HepG2 (cell line): ENCODE results near the gene UNC13D. TPM values are rescaled to one million over a fixed set of nuclear protein-coding genes. Genes with fewer than 3 reads are reported as not detected.

Experiments
- ATAC-seq: fragments of 200-7000 bp; cut with Tn5 transposase; 3 replicates; pipeline ENCODE4 v1.9.1; 2020; ENCODE audit warnings: mild to moderate bottlenecking, moderate library complexity
- BruUV-seq: library from RNA; stranded (reverse); fragments of 400-500 nt; replicated peaks from 2 replicates; lab custom pipeline; 2021; lab: Mats Ljungman, UMichigan
- CTCF ChIA-PET: fragments of 300-600 bp; formaldehyde crosslinking; extraction: SDS; loops from one replicate; lab custom pipeline; 2021; ENCODE audit warnings: low total read pairs, inconsistent platforms, low intra/inter-chr PET ratio; lab: Yijun Ruan, JAX
- POLR2A ChIA-PET: fragments of 350-600 bp; sonication (Branson Sonifier 250); formaldehyde crosslinking; loops from one replicate; lab custom pipeline; 2020; ENCODE audit warnings: antibody characterized with exemption, inconsistent platforms; lab: Yijun Ruan, JAX
- DNase-seq: peaks from one replicate; pipeline ENCODE4 v3.0.0-alpha.2; 2015; ENCODE audit warnings: low spot score
- FAIRE-seq: peaks from 3 replicates; lab custom pipeline; 2011; peaks lifted over from hg19 to GRCh38; lab: Jason Lieb, UNC
- H2AFZ ChIP-seq: one replicate; pipeline ENCODE4 v1.6.1; 2011; ENCODE audit warnings: low read length, inconsistent platforms
- H3K27ac ChIP-seq: fragments of 300-600 bp; 3 replicates; pipeline ENCODE4 v1.8.0; 2011; ENCODE audit warnings: mixed run types, mild to moderate bottlenecking, mixed read lengths, low read length, inconsistent platforms; ENCODE audit not compliant: insufficient read depth; ENCODE audit errors: extremely low read length
- H3K27me3 ChIP-seq, 2 experiments: fragments of 200-600 bp in 1 of 2; 2 replicates in 1 of 2; 3 replicates in 1 of 2; pipeline versions ENCODE4 v1.6.0 to v1.8.0; 2011; ENCODE audit warnings: low read length in 2 of 2, mild to moderate bottlenecking in 2 of 2, moderate library complexity in 2 of 2, inconsistent platforms in 1 of 2; ENCODE audit not compliant: insufficient read depth in 2 of 2, control insufficient read depth in 1 of 2
- H3K36me3 ChIP-seq, 2 experiments: fragments of 200-600 bp in 1 of 2; replicated peaks in 1 of 2; 2 replicates in 1 of 2; 3 replicates in 1 of 2; pipeline versions ENCODE4 v1.5.1 to v1.8.0; 2011; ENCODE audit warnings: low read length in 2 of 2, inconsistent platforms in 1 of 2; ENCODE audit not compliant: insufficient read depth in 2 of 2, control insufficient read depth in 1 of 2
- H3K4me1 ChIP-seq: 2 replicates; pipeline ENCODE4 v1.5.1; 2012; ENCODE audit warnings: low read length, inconsistent platforms; ENCODE audit not compliant: insufficient read depth
- H3K4me2 ChIP-seq: 2 replicates; pipeline ENCODE4 v1.6.0; 2011; ENCODE audit warnings: low read depth, low read length, inconsistent platforms
- H3K4me3 ChIP-seq, 3 experiments: fragments of 200-600 bp in 1 of 3; sonication (generic), shearing (Covaris generic) in 1 of 3; replicated peaks in 1 of 3; 2 replicates each; pipeline ENCODE4 v1.5.1; 2011 to 2016; ENCODE audit warnings: low read length in 3 of 3, inconsistent platforms in 2 of 3, low read depth in 2 of 3, mild to moderate bottlenecking in 2 of 3, control low read depth in 1 of 3, mixed read lengths in 1 of 3; ENCODE audit not compliant: insufficient read depth in 1 of 3
- H3K79me2 ChIP-seq: one replicate; pipeline ENCODE4 v1.6.1; 2011; ENCODE audit warnings: low read length, inconsistent platforms; ENCODE audit not compliant: insufficient read depth
- H3K9ac ChIP-seq: 2 replicates; pipeline ENCODE4 v1.6.0; 2011; ENCODE audit warnings: mild to moderate bottlenecking, low read depth, low read length, inconsistent platforms; ENCODE audit not compliant: insufficient read depth
- H3K9me3 ChIP-seq: 2 replicates; pipeline ENCODE4 v1.5.1; 2012; ENCODE audit warnings: mild to moderate bottlenecking, low read length
- H4K20me1 ChIP-seq: 2 replicates; pipeline ENCODE4 v1.6.0; 2011; ENCODE audit warnings: inconsistent platforms, mild to moderate bottlenecking, low read length, moderate library complexity; ENCODE audit not compliant: insufficient read depth
- AGO2 ChIP-seq: fragments of 200-400 bp; formaldehyde crosslinking; optimal IDR thresholded peaks from 2 replicates; pipeline ENCODE3; 2017; ENCODE audit warnings: mild to moderate bottlenecking, low read depth, low read length, moderate library complexity
- GABPB1 ChIP-seq: IDR thresholded peaks from 2 replicates; pipeline ENCODE4 v1.6.1; 2016; ENCODE audit warnings: mild to moderate bottlenecking, missing genetic modification reagents, moderate library complexity, missing compliant biosample characterization
- JUNB ChIP-seq: sonication (generic); formaldehyde crosslinking; IDR thresholded peaks from 2 replicates; pipeline ENCODE4 v1.8.0; 2022; ENCODE audit warnings: missing genetic modification reagents, mild to moderate bottlenecking, borderline replicate concordance
- KDM2A ChIP-seq: sonication (generic); formaldehyde crosslinking; IDR thresholded peaks from 2 replicates; pipeline ENCODE4 v1.4.0; 2020; ENCODE audit warnings: low read depth, missing genetic modification reagents, borderline replicate concordance
- MEIS2 ChIP-seq: sonication (generic); formaldehyde crosslinking; IDR thresholded peaks from 2 replicates; pipeline ENCODE4 v1.9.0; 2021; ENCODE audit warnings: mild to moderate bottlenecking, missing genetic modification reagents
- MLX ChIP-seq: IDR thresholded peaks from 2 replicates; pipeline ENCODE4 v1.6.1; 2016
- NAIF1 ChIP-seq: sonication (generic); formaldehyde crosslinking; IDR thresholded peaks from 2 replicates; pipeline ENCODE4 v1.5.0; 2020; ENCODE audit warnings: mild to moderate bottlenecking, missing genetic modification reagents, borderline replicate concordance
- PAF1 ChIP-seq: IDR thresholded peaks from 2 replicates; pipeline ENCODE4 v1.6.1; 2016; ENCODE audit warnings: missing genetic modification reagents, missing compliant biosample characterization
- PLRG1 ChIP-seq: fragments of 450-650 bp; conservative IDR thresholded peaks from 2 replicates; pipeline ENCODE4 v1.6.1; 2016
- POLR2AphosphoS2 ChIP-seq: IDR thresholded peaks from 2 replicates; pipeline ENCODE4 v1.6.1; 2011; ENCODE audit warnings: low read depth, low read length, improper control_type of control experiment
- RBFOX2 ChIP-seq: fragments of 200-400 bp; formaldehyde crosslinking; IDR thresholded peaks from 2 replicates; pipeline ENCODE4 v1.6.1; 2017; ENCODE audit warnings: low read depth, mild to moderate bottlenecking, low read length
- ZC3H4 ChIP-seq: sonication (generic); formaldehyde crosslinking; IDR thresholded peaks from 2 replicates; pipeline ENCODE4 v1.4.0; 2020; ENCODE audit warnings: missing genetic modification reagents, borderline replicate concordance
- ZNF138 ChIP-seq: sonication (generic); formaldehyde crosslinking; IDR thresholded peaks from 2 replicates; pipeline ENCODE4 v1.5.0; 2020; ENCODE audit warnings: mild to moderate bottlenecking, low read depth, missing genetic modification reagents
- ZNF253 ChIP-seq: sonication (generic); formaldehyde crosslinking; IDR thresholded peaks from 2 replicates; pipeline ENCODE4 v1.8.0; 2022; ENCODE audit warnings: mild to moderate bottlenecking, missing genetic modification reagents, borderline replicate concordance
- ZNF256 ChIP-seq: sonication (generic); formaldehyde crosslinking; conservative IDR thresholded peaks from 2 replicates; pipeline ENCODE4 v1.4.0; 2020; ENCODE audit warnings: missing genetic modification reagents
- ZNF260 ChIP-seq: sonication (generic); formaldehyde crosslinking; IDR thresholded peaks from 2 replicates; pipeline ENCODE4 v1.4.0; 2020; ENCODE audit warnings: missing genetic modification reagents, low read depth, mild to moderate bottlenecking, borderline replicate concordance
- ZNF264 ChIP-seq: sonication (generic); formaldehyde crosslinking; IDR thresholded peaks from 2 replicates; pipeline ENCODE4 v1.4.0; 2020; ENCODE audit warnings: missing genetic modification reagents
- ZNF275 ChIP-seq: sonication (generic); formaldehyde crosslinking; IDR thresholded peaks from 2 replicates; pipeline ENCODE4 v1.8.0; 2022; ENCODE audit warnings: missing genetic modification reagents, mild to moderate bottlenecking, inconsistent platforms, borderline replicate concordance
- ZNF282 ChIP-seq: fragments of 450-650 bp; IDR thresholded peaks from 2 replicates; pipeline ENCODE4 v1.6.1; 2018; ENCODE audit not compliant: partially characterized antibody
- ZNF629 ChIP-seq: sonication (generic); formaldehyde crosslinking; conservative IDR thresholded peaks from 2 replicates; pipeline ENCODE4 v1.5.0; 2020; ENCODE audit warnings: missing genetic modification reagents
- ZNF720 ChIP-seq: sonication (generic); formaldehyde crosslinking; IDR thresholded peaks from 2 replicates; pipeline ENCODE4 v1.4.0; 2020; ENCODE audit warnings: missing genetic modification reagents
- ZSCAN9 ChIP-seq: IDR thresholded peaks from 2 replicates; pipeline ENCODE4 v1.6.1; 2016; ENCODE audit warnings: borderline replicate concordance
- WGBS: methylation state at CpG from one replicate; pipeline ENCODE4 v1.1.6; 2017; ENCODE audit warnings: low lambda C conversion rate; 5-methylcytosine and 5-hydroxymethylcytosine counted together
- in situ Hi-C: cut with HindIII; loops from 2 replicates; pipeline ENCODE4 v1.10.0; 2017; ENCODE audit warnings: low pct_unique_long_range_greater_than_20kb; ENCODE audit not compliant: extremely low pct_ligation_motif_present
- intact Hi-C: fragments of 100-400 bp; cut with micrococcal nuclease; formaldehyde crosslinking; loops from one replicate; pipeline ENCODE4 v1.10.0; 2022; ENCODE audit not compliant: unreplicated experiment
- polyA plus RNA-seq, 8 experiments: library from polyadenylated mRNA; depleted of rRNA in 3 of 8; stranded (reverse) in 7 of 8; unstranded in 1 of 8; fragments of >200 nt; fragmentation: Illumina TruSeq in 4 of 8; extraction: Trizol in 4 of 8; gene quantifications; 2 replicates each; pipeline versions ENCODE4 v1.2.1 to v1.2.3, GENCODE V29; 2011 to 2016; ENCODE audit warnings: low read depth in 4 of 8, missing spikeins in 1 of 8, mixed read lengths in 1 of 8; ENCODE audit not compliant: insufficient read depth in 1 of 8
- total RNA-seq, 5 experiments: library from RNA; depleted of rRNA; stranded (reverse); fragments of >200 nt; fragmentation: Illumina TruSeq; extraction: Trizol; gene quantifications; 2 replicates each; pipeline ENCODE4 v1.2.3, GENCODE V29; 2016; ENCODE audit warnings: low read depth in 1 of 5
- TF ChIP-seq, protein P1 (sequence below): sonication (generic); formaldehyde crosslinking; IDR thresholded peaks from 2 replicates; pipeline ENCODE4 v1.4.0; 2020; ENCODE audit warnings: missing genetic modification reagents, borderline replicate concordance

The UNC13D gene
- total and polyA plus RNA-seq, 2 of the 13 experiments (the other 11 are each of a cell fraction or from before 2014, with no cell fraction given), result 29.7 to 42.7 TPM

DNA sequence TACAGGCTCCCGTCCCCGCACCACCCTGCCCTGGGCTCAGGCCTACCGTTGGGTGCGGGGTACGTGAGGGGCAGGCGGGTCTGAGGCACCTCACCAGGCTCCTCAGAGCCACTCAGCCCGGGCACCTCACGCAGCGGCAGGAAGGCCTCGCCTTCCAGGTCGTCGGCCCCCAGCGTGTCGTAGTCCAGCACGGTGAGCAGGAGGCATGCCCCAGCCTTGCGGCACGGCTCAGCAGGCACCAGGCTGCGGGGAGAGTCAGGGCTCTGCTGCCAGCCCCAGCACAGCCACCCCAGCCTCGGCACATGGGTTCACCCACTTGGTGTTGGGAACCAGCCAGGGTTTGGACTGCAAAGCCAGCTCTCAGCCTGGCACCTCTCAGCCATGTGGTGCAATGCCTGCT lies 15.5 kb downstream of the UNC13D start:
- H3K36me3 ChIP-seq, result peaks cover 12 to 30% of the 10 kb centered on the region in 2 experiments; a peak in 4 of 5 replicates
- TF ChIP-seq PLRG1, result no peak
- TF ChIP-seq ZNF253 (CRISPR knock-in tag), result no peak
- 0 out of 2 replicates have a peak, but pooled peaks have one; percentile 16 for TF ChIP-seq KDM2A (CRISPR knock-in tag)
- TF ChIP-seq GABPB1, result peak; percentile 16; the same call in 1 of the 2 replicates
- TF ChIP-seq ZNF275 (CRISPR knock-in tag), result no peak
- no peak for TF ChIP-seq ZNF720
- TF ChIP-seq PAF1 (CRISPR knock-in tag), result 0 out of 2 replicates have a peak, but pooled peaks have one; percentile 67
- TF ChIP-seq, protein P1, sequence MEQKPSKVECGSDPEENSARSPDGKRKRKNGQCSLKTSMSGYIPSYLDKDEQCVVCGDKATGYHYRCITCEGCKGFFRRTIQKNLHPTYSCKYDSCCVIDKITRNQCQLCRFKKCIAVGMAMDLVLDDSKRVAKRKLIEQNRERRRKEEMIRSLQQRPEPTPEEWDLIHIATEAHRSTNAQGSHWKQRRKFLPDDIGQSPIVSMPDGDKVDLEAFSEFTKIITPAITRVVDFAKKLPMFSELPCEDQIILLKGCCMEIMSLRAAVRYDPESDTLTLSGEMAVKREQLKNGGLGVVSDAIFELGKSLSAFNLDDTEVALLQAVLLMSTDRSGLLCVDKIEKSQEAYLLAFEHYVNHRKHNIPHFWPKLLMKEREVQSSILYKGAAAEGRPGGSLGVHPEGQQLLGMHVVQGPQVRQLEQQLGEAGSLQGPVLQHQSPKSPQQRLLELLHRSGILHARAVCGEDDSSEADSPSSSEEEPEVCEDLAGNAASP, result no peak
- no peak for TF ChIP-seq ZNF282
- peak; percentile 76 for TF ChIP-seq AGO2
- no peak for TF ChIP-seq ZSCAN9 (CRISPR knock-in tag)
- TF ChIP-seq JUNB (CRISPR knock-in tag), result no peak
- no peak for TF ChIP-seq ZC3H4 (CRISPR knock-in tag)
- no peak for TF ChIP-seq ZNF260 (CRISPR knock-in tag)
- no peak for TF ChIP-seq ZNF629 (CRISPR knock-in tag)
- TF ChIP-seq POLR2AphosphoS2, result no peak
- no peak for TF ChIP-seq ZNF138
- TF ChIP-seq MEIS2 (CRISPR knock-in tag), result no peak
- TF ChIP-seq ZNF264 (CRISPR knock-in tag), result no peak
- no peak for TF ChIP-seq MLX (CRISPR knock-in tag)
- TF ChIP-seq RBFOX2, result peak; percentile 73
- TF ChIP-seq NAIF1 (CRISPR knock-in tag), result no peak
- TF ChIP-seq ZNF256 (CRISPR knock-in tag), result no peak

More for the DNA sequence above, 15.5 kb downstream of the UNC13D start:
- Histone ChIP-seq H2AFZ (no peak overlapping the region), H3K9me3 (no peaks in the 10 kb centered on the region), H3K27me3 (no peaks in the 10 kb centered on the region), H4K20me1 (no peaks in the 10 kb centered on the region), H3K4me1 (peaks cover 22% of the 10 kb centered on the region), H3K4me2 (no peak overlapping the region), H3K79me2 (no peaks in the 10 kb centered on the region), H3K9ac (no peak overlapping the region), H3K27ac (no peak overlapping the region), H3K4me3 (no peak overlapping the region)
- no TSS peak for BruUV-seq
- DNase-seq (no peak), FAIRE-seq (no peak), ATAC-seq (no peak)
- 89% methylated on average over 19 of the region's 19 CpGs for WGBS
- intact Hi-C loops (loop anchor here (5.0 kb wide), 1 partner anchor 51 kb away; a partner anchor contains a TSS), in situ Hi-C loops (no loop called here)
- POLR2A ChIA-PET, result interaction anchor here (1.8 to 8.0 kb wide), 4 partner anchors 12 to 49 kb away, joined by 5 to 88 read pairs (median 24); partner anchors contain the start of genes UNC13D and WBP2
- CTCF ChIA-PET, result no interaction called here
